H9 (cell line): ENCODE measurements around the gene OSBPL2. TPM values are rescaled to one million over a fixed set of nuclear protein-coding genes. Genes with fewer than 3 reads are reported as not detected.

Experiments used
- DNase-seq: peaks from one replicate; pipeline ENCODE4 v3.0.0-alpha.2; 2017
- H2AFZ ChIP-seq: one replicate; pipeline ENCODE4 v1.6.1; 2013; ENCODE audit warnings: mild to moderate bottlenecking, low read length, control low read depth, moderate library complexity
- H2AK5ac ChIP-seq: 2 replicates; pipeline ENCODE4 v1.6.1; 2013; ENCODE audit warnings: low read length, control low read depth, mixed read lengths; ENCODE audit not compliant: insufficient read length
- H2BK120ac ChIP-seq: one replicate; pipeline ENCODE4 v1.6.1; 2013; ENCODE audit warnings: low read depth, mild to moderate bottlenecking, low read length, control low read depth, inconsistent platforms; ENCODE audit not compliant: poor library complexity, severe bottlenecking
- H2BK12ac ChIP-seq: 2 replicates; pipeline ENCODE4 v1.6.1; 2013; ENCODE audit warnings: low read length, control low read depth, mixed read lengths, low read depth; ENCODE audit not compliant: insufficient read length
- H2BK15ac ChIP-seq: 2 replicates; pipeline ENCODE4 v1.6.1; 2013; ENCODE audit warnings: low read depth, low read length, control low read depth
- H2BK20ac ChIP-seq: one replicate; pipeline ENCODE4 v1.6.1; 2013; ENCODE audit warnings: low read depth, mild to moderate bottlenecking, low read length, control low read depth, inconsistent platforms; ENCODE audit not compliant: poor library complexity, severe bottlenecking
- H2BK5ac ChIP-seq: 2 replicates; pipeline ENCODE4 v1.6.1; 2013; ENCODE audit warnings: low read length, control low read depth, mixed read lengths; ENCODE audit not compliant: insufficient read length
- H3K14ac ChIP-seq: 2 replicates; pipeline ENCODE4 v1.6.1; 2013; ENCODE audit warnings: low read length, control low read depth; ENCODE audit not compliant: insufficient read depth
- H3K18ac ChIP-seq: 2 replicates; pipeline ENCODE4 v1.6.1; 2013; ENCODE audit warnings: low read depth, mild to moderate bottlenecking, mixed read lengths, low read length, control low read depth; ENCODE audit not compliant: insufficient read length
- H3K23ac ChIP-seq: 2 replicates; pipeline ENCODE4 v1.6.1; 2013; ENCODE audit warnings: low read length, control low read depth, mixed read lengths, low read depth; ENCODE audit not compliant: insufficient read length
- H3K23me2 ChIP-seq: 2 replicates; pipeline ENCODE4 v1.6.1; 2013; ENCODE audit warnings: low read depth, mild to moderate bottlenecking, mixed read lengths, low read length, control low read depth; ENCODE audit not compliant: insufficient read length, poor library complexity, severe bottlenecking
- H3K27ac ChIP-seq: 2 replicates; pipeline ENCODE4 v1.5.1; 2013; ENCODE audit warnings: low read length, control low read depth, mixed read lengths, low read depth; ENCODE audit not compliant: insufficient read length
- H3K27me3 ChIP-seq: 2 replicates; pipeline ENCODE4 v1.6.1; 2013; ENCODE audit warnings: low read length, control low read depth, inconsistent platforms; ENCODE audit not compliant: insufficient read depth
- H3K4ac ChIP-seq: 2 replicates; pipeline ENCODE4 v1.6.1; 2013; ENCODE audit warnings: low read depth, mild to moderate bottlenecking, control low read depth, inconsistent platforms, low read length, moderate library complexity
- H3K4me1 ChIP-seq: 2 replicates; pipeline ENCODE4 v1.6.1; 2013; ENCODE audit warnings: low read length, control low read depth, inconsistent platforms; ENCODE audit not compliant: insufficient read depth
- H3K4me2 ChIP-seq: 2 replicates; pipeline ENCODE4 v1.6.1; 2013; ENCODE audit warnings: low read length, control low read depth, mixed read lengths; ENCODE audit not compliant: insufficient read length, insufficient read depth
- H3K56ac ChIP-seq: 2 replicates; pipeline ENCODE4 v1.6.1; 2013; ENCODE audit warnings: low read depth, mild to moderate bottlenecking, mixed read lengths, low read length, control low read depth; ENCODE audit not compliant: insufficient read length
- H3K79me1 ChIP-seq: 2 replicates; pipeline ENCODE4 v1.6.1; 2013; ENCODE audit warnings: low read depth, mild to moderate bottlenecking, moderate library complexity, low read length, control low read depth, inconsistent platforms; ENCODE audit not compliant: insufficient read depth, poor library complexity, severe bottlenecking
- H3K79me2 ChIP-seq: 2 replicates; pipeline ENCODE4 v1.6.1; 2013; ENCODE audit warnings: low read length, control low read depth, inconsistent platforms; ENCODE audit not compliant: insufficient read depth
- H3K9ac ChIP-seq: 2 replicates; pipeline ENCODE4 v1.6.1; 2013; ENCODE audit warnings: low read length, control low read depth, mixed read lengths; ENCODE audit not compliant: insufficient read length; ENCODE audit errors: extremely low read depth
- H3K9me3 ChIP-seq: one replicate; pipeline ENCODE4 v1.6.1; 2013; ENCODE audit warnings: low read depth, low read length, inconsistent platforms; ENCODE audit not compliant: control insufficient read depth
- H3T11ph ChIP-seq: one replicate; pipeline ENCODE4 v1.6.1; 2013; ENCODE audit warnings: mild to moderate bottlenecking, low read length, control low read depth, inconsistent platforms
- H4K20me1 ChIP-seq: one replicate; pipeline ENCODE4 v1.6.1; 2013; ENCODE audit not compliant: control insufficient read depth, insufficient read length, insufficient read depth
- H4K5ac ChIP-seq: 2 replicates; pipeline ENCODE4 v1.6.1; 2013; ENCODE audit warnings: low read depth, mild to moderate bottlenecking, mixed read lengths, low read length, control low read depth; ENCODE audit not compliant: insufficient read length
- H4K8ac ChIP-seq: replicated peaks from 2 replicates; pipeline ENCODE4 v1.6.1; 2013; ENCODE audit warnings: low read length, control low read depth, mixed read lengths, low read depth; ENCODE audit not compliant: insufficient read length
- H4K91ac ChIP-seq: 2 replicates; pipeline ENCODE4 v1.6.1; 2013; ENCODE audit warnings: low read depth, mild to moderate bottlenecking, moderate library complexity, mixed read lengths, low read length, control low read depth; ENCODE audit not compliant: insufficient read length
- H3K27ac Mint-ChIP-seq, 3 experiments: 2 replicates in 2 of 3; 3 replicates in 1 of 3; pipeline ENCODE4 v1.8.0; 2020 to 2021; ENCODE audit warnings: mixed read lengths in 3 of 3, mild to moderate bottlenecking in 1 of 3, moderate library complexity in 1 of 3
- H3K27me3 Mint-ChIP-seq: 2 replicates; pipeline ENCODE4 v1.8.0; 2021; ENCODE audit warnings: low read depth, mild to moderate bottlenecking, moderate library complexity, mixed read lengths
- H3K36me3 Mint-ChIP-seq, 3 experiments: 2 replicates in 2 of 3; 3 replicates in 1 of 3; pipeline ENCODE4 v1.8.0; 2020 to 2021; ENCODE audit warnings: low read depth in 3 of 3, mixed read lengths in 3 of 3; ENCODE audit not compliant: insufficient read depth in 1 of 3
- H3K4me1 Mint-ChIP-seq, 2 experiments: 2 replicates each; pipeline ENCODE4 v1.8.0; 2020; ENCODE audit warnings: mixed read lengths in 2 of 2
- H3K4me3 Mint-ChIP-seq, 2 experiments: 2 replicates in 1 of 2; 3 replicates in 1 of 2; pipeline ENCODE4 v1.8.0; 2020 to 2021; ENCODE audit warnings: mild to moderate bottlenecking in 2 of 2, mixed read lengths in 2 of 2, moderate library complexity in 1 of 2
- H3K9me3 Mint-ChIP-seq, 2 experiments: 2 replicates in 1 of 2; 3 replicates in 1 of 2; pipeline ENCODE4 v1.8.0; 2020; ENCODE audit warnings: mild to moderate bottlenecking in 2 of 2, mixed read lengths in 2 of 2, moderate library complexity in 1 of 2
- CTCF ChIP-seq: fragments of 200-600 bp; sonication (generic); conservative IDR thresholded peaks from 3 replicates; pipeline ENCODE4 v1.8.0; 2021; ENCODE audit warnings: antibody characterized with exemption, mild to moderate bottlenecking
- WGBS: extraction: QIAGEN DNeasy Blood & Tissue Kit; methylation state at CpG from one replicate; pipeline ENCODE4 v1.1.7; 2013; ENCODE audit warnings: missing lambda C conversion rate, low lambda C conversion rate, mixed read lengths; ENCODE audit not compliant: insufficient read length; ENCODE audit errors: extremely low coverage; 5-methylcytosine and 5-hydroxymethylcytosine counted together
- total RNA-seq: library from RNA; stranded (reverse); gene quantifications from 2 replicates; pipeline ENCODE4 v1.2.1, GENCODE V29; 2021

Gene OSBPL2
- total RNA-seq, 1 experiment from 2014 or later = 47.3 TPM

GRCh38 chr20:62288535-62289105, 50.3 kb downstream of the OSBPL2 start:
- no peak overlapping the region for H4K8ac ChIP-seq

More at GRCh38 chr20:62288535-62289105, 50.3 kb downstream of the OSBPL2 start:
- no peak overlapping the region for H3T11ph ChIP-seq
- H3K18ac ChIP-seq = no peak overlapping the region
- no peak overlapping the region for H2AK5ac ChIP-seq
- H3K27ac ChIP-seq = no peak overlapping the region
- no peak overlapping the region for H3K9ac ChIP-seq
- H3K4ac ChIP-seq = no peak overlapping the region
- H3K4me1 ChIP-seq = no peaks in the 10 kb centered on the region
- H2BK12ac ChIP-seq = no peak overlapping the region
- H3K27ac Mint-ChIP-seq = peak overlapping the region; percentile 7 to 52 (median 19); a peak in 4 of 7 replicates
- no peaks in the 10 kb centered on the region for H3K9me3 ChIP-seq
- no peak overlapping the region for H4K5ac ChIP-seq
- H2BK120ac ChIP-seq = no peak overlapping the region
- H3K27me3 Mint-ChIP-seq = no peaks in the 10 kb centered on the region
- no peaks in the 10 kb centered on the region for H3K27me3 ChIP-seq
- no peak overlapping the region for H3K4me2 ChIP-seq
- H3K4me3 Mint-ChIP-seq = no peak overlapping the region
- H3K14ac ChIP-seq = no peak overlapping the region; the same call in 1 of the 2 replicates
- no peaks in the 10 kb centered on the region for H3K79me2 ChIP-seq
- no peak for TF ChIP-seq CTCF
- H3K23me2 ChIP-seq = no peaks in the 10 kb centered on the region
- no peak overlapping the region for H3K23ac ChIP-seq
- H3K56ac ChIP-seq = no peak overlapping the region
- no peaks in the 10 kb centered on the region; a peak in 1 of 5 replicates for H3K9me3 Mint-ChIP-seq
- peaks cover 3% of the 10 kb centered on the region for H4K20me1 ChIP-seq
- H3K4me1 Mint-ChIP-seq = no peaks in the 10 kb centered on the region
- no peak overlapping the region for H2BK5ac ChIP-seq
- no peaks in the 10 kb centered on the region for H3K79me1 ChIP-seq
- no CpG with 5 or more reads among the region's 15 CpGs for WGBS
- peaks cover 10 to 52% (median 31%) of the 10 kb centered on the region in 3 experiments; a peak in 6 of 7 replicates for H3K36me3 Mint-ChIP-seq
- DNase-seq = no peak
- no peak overlapping the region for H2AFZ ChIP-seq
- no peak overlapping the region for H4K91ac ChIP-seq
- H2BK15ac ChIP-seq = no peak overlapping the region
- no peak overlapping the region for H2BK20ac ChIP-seq
